NT2/D1 (cell line): ENCODE results near the gene TOR2A.

ENCODE experiments used
- DNase-seq: peaks from one replicate; pipeline ENCODE4 v3.0.0-alpha.2; 2011; ENCODE audit warnings: low read depth, low spot score
- H3K27me3 ChIP-seq: 2 replicates; pipeline ENCODE4 v1.6.0; 2011; ENCODE audit warnings: mild to moderate bottlenecking; ENCODE audit not compliant: insufficient read length, insufficient read depth
- H3K36me3 ChIP-seq: 2 replicates; pipeline ENCODE4 v1.6.1; 2011; ENCODE audit warnings: mild to moderate bottlenecking, low read length, mixed read lengths; ENCODE audit not compliant: insufficient read depth, insufficient read length
- H3K4me1 ChIP-seq: 2 replicates; pipeline ENCODE4 v1.5.1; 2011; ENCODE audit not compliant: insufficient read depth, insufficient read length
- H3K4me3 ChIP-seq: 2 replicates; pipeline ENCODE4 v1.5.1; 2011; ENCODE audit warnings: low read depth; ENCODE audit not compliant: insufficient read length
- H3K9ac ChIP-seq: 2 replicates; pipeline ENCODE4 v1.6.0; 2011; ENCODE audit warnings: low read depth; ENCODE audit not compliant: insufficient read length
- H3K9me3 ChIP-seq: 2 replicates; pipeline ENCODE4 v1.5.1; 2011; ENCODE audit warnings: mild to moderate bottlenecking, low read length; ENCODE audit not compliant: insufficient read depth
- SUZ12 ChIP-seq: IDR thresholded peaks from 2 replicates; pipeline ENCODE4 v1.6.1; 2011; ENCODE audit not compliant: insufficient read length, insufficient read depth; ENCODE audit errors: extremely low read depth
- YY1 ChIP-seq: IDR thresholded peaks from 2 replicates; pipeline ENCODE4 v1.6.1; 2011; ENCODE audit not compliant: insufficient read length, insufficient read depth
- ZNF274 ChIP-seq: IDR thresholded peaks from 2 replicates; pipeline ENCODE4 v1.6.1; 2011; ENCODE audit warnings: mild to moderate bottlenecking, low read depth, low read length

Gene TOR2A

GRCh38 chr9:127749090-127749787 is 14.1 kb upstream of the TOR2A start:
- Histone ChIP-seq H3K9ac (no peak overlapping the region), H3K27me3 (peaks cover 31% of the 10 kb centered on the region), H3K9me3 (no peaks in the 10 kb centered on the region), H3K36me3 (peaks cover 43% of the 10 kb centered on the region), H3K4me3 (no peak overlapping the region), H3K4me1 (peaks cover 2% of the 10 kb centered on the region)
- TF ChIP-seq SUZ12 (no peak), YY1 (no peak), ZNF274 (no peak)
- no peak for DNase-seq

GRCh38 chr9:127746959-127747569 is 12.0 kb upstream of the TOR2A start:
- no peaks in the 10 kb centered on the region for H3K9me3 ChIP-seq
- H3K36me3 ChIP-seq, result peaks cover 44% of the 10 kb centered on the region
- TF ChIP-seq SUZ12 (no peak), YY1 (no peak), ZNF274 (no peak)
- H3K4me1 ChIP-seq, result peaks cover 5% of the 10 kb centered on the region
- H3K27me3 ChIP-seq, result peaks cover 9% of the 10 kb centered on the region
- H3K4me3 ChIP-seq, result no peak overlapping the region
- DNase-seq, result no peak
- no peak overlapping the region for H3K9ac ChIP-seq

- Histone ChIP-seq H3K4me1 (peaks cover 12% of the 10 kb centered on the region), H3K36me3 (peaks cover 38% of the 10 kb centered on the region), H3K9me3 (no peaks in the 10 kb centered on the region), H3K4me3 (no peak overlapping the region), H3K27me3 (no peaks in the 10 kb centered on the region), H3K9ac (no peak overlapping the region)
- DNase-seq, result no peak
- no peak for TF ChIP-seq YY1
- TF ChIP-seq ZNF274, result no peak
- no peak for TF ChIP-seq SUZ12
These were observed 9.5 kb upstream of the TOR2A start for GRCh38 chr9:127744398-127745110.

GRCh38 chr9:127742435-127743088 is 7.5 kb upstream of the TOR2A start:
- Histone ChIP-seq H3K4me1 (peaks cover 12% of the 10 kb centered on the region), H3K27me3 (no peaks in the 10 kb centered on the region), H3K4me3 (peak overlapping the region; percentile 30), H3K36me3 (peaks cover 33% of the 10 kb centered on the region), H3K9ac (peak overlapping the region; percentile 2), H3K9me3 (no peaks in the 10 kb centered on the region)
- peak; percentile 77 for DNase-seq
- TF ChIP-seq SUZ12, result no peak
- TF ChIP-seq YY1, result no peak
- no peak for TF ChIP-seq ZNF274

- H3K9me3 ChIP-seq, result no peaks in the 10 kb centered on the region
- DNase-seq, result peak; percentile 83
- peaks cover 12% of the 10 kb centered on the region for H3K4me1 ChIP-seq
- no peaks in the 10 kb centered on the region for H3K27me3 ChIP-seq
- peaks cover 29% of the 10 kb centered on the region for H3K36me3 ChIP-seq
- H3K4me3 ChIP-seq, result peak overlapping the region; percentile 30
- peak overlapping the region; percentile 67 for H3K9ac ChIP-seq
- TF ChIP-seq YY1, result no peak
- no peak for TF ChIP-seq ZNF274
- TF ChIP-seq SUZ12, result no peak
These were observed 6.8 kb upstream of the TOR2A start for GRCh38 chr9:127741831-127742434.

GRCh38 chr9:127739614-127740330 is 4.7 kb upstream of the TOR2A start:
- Histone ChIP-seq H3K27me3 (no peaks in the 10 kb centered on the region), H3K36me3 (peaks cover 25% of the 10 kb centered on the region), H3K4me3 (no peak overlapping the region), H3K9me3 (no peaks in the 10 kb centered on the region), H3K4me1 (peaks cover 9% of the 10 kb centered on the region), H3K9ac (peak overlapping the region; percentile 11)
- no peak for DNase-seq
- TF ChIP-seq YY1 (no peak), SUZ12 (no peak), ZNF274 (no peak)
